Endodermal cell (in vitro differentiated cells): ENCODE measurements around the gene FKBP15. TPM values are rescaled to one million over a fixed set of nuclear protein-coding genes. Genes with fewer than 3 reads are reported as not detected.

ENCODE experiments used
- DNase-seq: peaks from one replicate; pipeline ENCODE4 v3.0.0-alpha.2; 2017
- H3K27ac ChIP-seq: 2 replicates; pipeline ENCODE4 v1.5.1; 2013; ENCODE audit warnings: mild to moderate bottlenecking, low read depth, low read length, moderate library complexity
- H3K27me3 ChIP-seq: 2 replicates; pipeline ENCODE4 v1.6.1; 2013; ENCODE audit warnings: mild to moderate bottlenecking, low read length, moderate library complexity; ENCODE audit not compliant: insufficient read depth, control insufficient read depth, poor library complexity, severe bottlenecking
- H3K36me3 ChIP-seq: 2 replicates; pipeline ENCODE4 v1.7.0; 2013; ENCODE audit warnings: mild to moderate bottlenecking, low read length, moderate library complexity; ENCODE audit not compliant: control insufficient read depth, insufficient read depth
- H3K4me1 ChIP-seq: one replicate; pipeline ENCODE4 v1.7.0; 2013; ENCODE audit warnings: low read length; ENCODE audit not compliant: control insufficient read depth, insufficient read depth
- H3K4me3 ChIP-seq: 2 replicates; pipeline ENCODE4 v1.5.1; 2013; ENCODE audit warnings: mild to moderate bottlenecking, low read length, moderate library complexity
- H3K9ac ChIP-seq: 2 replicates; pipeline ENCODE4 v1.6.1; 2013; ENCODE audit warnings: mild to moderate bottlenecking, low read length, moderate library complexity; ENCODE audit not compliant: poor library complexity, severe bottlenecking; ENCODE audit errors: extremely low read depth
- H3K9me3 ChIP-seq: 2 replicates; pipeline ENCODE4 v1.6.1; 2013; ENCODE audit warnings: mild to moderate bottlenecking, low read length, moderate library complexity; ENCODE audit not compliant: control insufficient read depth
- H3K27ac Mint-ChIP-seq: 2 replicates; pipeline ENCODE4 v1.8.0; 2020; ENCODE audit warnings: mixed read lengths
- H3K27me3 Mint-ChIP-seq: 2 replicates; pipeline ENCODE4 v1.8.0; 2021; ENCODE audit warnings: mild to moderate bottlenecking, mixed read lengths; ENCODE audit not compliant: insufficient read depth
- H3K36me3 Mint-ChIP-seq: 2 replicates; pipeline ENCODE4 v1.8.0; 2020; ENCODE audit warnings: low read depth, mixed read lengths
- H3K4me1 Mint-ChIP-seq: 2 replicates; pipeline ENCODE4 v1.8.0; 2020; ENCODE audit warnings: mixed read lengths
- H3K4me3 Mint-ChIP-seq: 2 replicates; pipeline ENCODE4 v1.8.0; 2020; ENCODE audit warnings: mild to moderate bottlenecking, moderate library complexity, mixed read lengths
- H3K9me3 Mint-ChIP-seq: 2 replicates; pipeline ENCODE4 v1.8.0; 2020; ENCODE audit warnings: mild to moderate bottlenecking, mixed read lengths
- WGBS, 2 experiments: methylation state at CpG; one replicate each; pipeline versions ENCODE4 v1.1.5 to v1.1.7; 2013; ENCODE audit warnings: missing lambda C conversion rate in 2 of 2, mixed read lengths in 1 of 2; ENCODE audit not compliant: insufficient coverage in 1 of 2, insufficient read length in 1 of 2; 5-methylcytosine and 5-hydroxymethylcytosine counted together
- total RNA-seq, 2 donors: library from RNA; stranded (reverse); fragmentation: NEBNext Ultra II Directional in 1 of 2; extraction: Animal tissue kit (Norgen Biotek cat#: 25700) in 1 of 2; gene quantifications; 2 replicates in 1 of 2; 3 replicates in 1 of 2; pipeline ENCODE4 v1.2.1, GENCODE V29; 2021
- TF ChIP-seq, protein P1 (sequence below): fragments of 200-600 bp; sonication (generic); conservative IDR thresholded peaks from 2 replicates; pipeline ENCODE4 v1.5.0; 2021; ENCODE audit warnings: antibody characterized with exemption, mild to moderate bottlenecking

The FKBP15 gene
- total RNA-seq, 2 donors from 2014 or later: 17.1 to 19.6 TPM

DNA sequence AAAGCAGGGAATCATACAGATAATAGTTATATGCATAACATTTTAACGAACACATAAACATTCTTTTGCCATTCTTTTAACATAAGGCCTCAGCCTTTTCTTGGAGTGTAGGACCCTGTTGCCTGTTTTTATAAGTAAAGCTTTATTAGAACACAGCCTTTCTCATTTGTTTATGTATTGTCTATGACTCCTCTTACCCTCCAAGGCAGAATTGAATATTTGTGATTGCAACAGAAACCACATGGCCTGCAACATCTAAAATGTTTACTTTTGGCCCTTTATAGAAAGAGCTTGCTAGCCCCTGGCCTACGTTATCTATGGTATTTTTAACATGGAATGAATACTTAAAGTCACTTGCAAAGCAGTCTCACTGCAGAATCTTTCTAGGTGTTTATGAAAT, 2.9 kb upstream of the FKBP15 start:
- WGBS, 2 experiments: 86 to 100% methylated on average over 1 to 2 of the region's 2 CpGs
- Histone ChIP-seq H3K4me3 (no peak overlapping the region), H3K27me3 (no peaks in the 10 kb centered on the region), H3K36me3 (peaks cover 9% of the 10 kb centered on the region), H3K4me1 (peaks cover 4% of the 10 kb centered on the region), H3K9ac (no peak overlapping the region), H3K27ac (no peak overlapping the region), H3K9me3 (no peaks in the 10 kb centered on the region)
- Mint-ChIP-seq H3K27me3 (no peaks in the 10 kb centered on the region), H3K27ac (no peak overlapping the region), H3K4me3 (no peak overlapping the region), H3K36me3 (no peaks in the 10 kb centered on the region), H3K4me1 (peaks cover 24% of the 10 kb centered on the region), H3K9me3 (no peaks in the 10 kb centered on the region)
- TF ChIP-seq, protein P1, sequence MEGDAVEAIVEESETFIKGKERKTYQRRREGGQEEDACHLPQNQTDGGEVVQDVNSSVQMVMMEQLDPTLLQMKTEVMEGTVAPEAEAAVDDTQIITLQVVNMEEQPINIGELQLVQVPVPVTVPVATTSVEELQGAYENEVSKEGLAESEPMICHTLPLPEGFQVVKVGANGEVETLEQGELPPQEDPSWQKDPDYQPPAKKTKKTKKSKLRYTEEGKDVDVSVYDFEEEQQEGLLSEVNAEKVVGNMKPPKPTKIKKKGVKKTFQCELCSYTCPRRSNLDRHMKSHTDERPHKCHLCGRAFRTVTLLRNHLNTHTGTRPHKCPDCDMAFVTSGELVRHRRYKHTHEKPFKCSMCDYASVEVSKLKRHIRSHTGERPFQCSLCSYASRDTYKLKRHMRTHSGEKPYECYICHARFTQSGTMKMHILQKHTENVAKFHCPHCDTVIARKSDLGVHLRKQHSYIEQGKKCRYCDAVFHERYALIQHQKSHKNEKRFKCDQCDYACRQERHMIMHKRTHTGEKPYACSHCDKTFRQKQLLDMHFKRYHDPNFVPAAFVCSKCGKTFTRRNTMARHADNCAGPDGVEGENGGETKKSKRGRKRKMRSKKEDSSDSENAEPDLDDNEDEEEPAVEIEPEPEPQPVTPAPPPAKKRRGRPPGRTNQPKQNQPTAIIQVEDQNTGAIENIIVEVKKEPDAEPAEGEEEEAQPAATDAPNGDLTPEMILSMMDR: no peak
- DNase-seq: no peak

DNA sequence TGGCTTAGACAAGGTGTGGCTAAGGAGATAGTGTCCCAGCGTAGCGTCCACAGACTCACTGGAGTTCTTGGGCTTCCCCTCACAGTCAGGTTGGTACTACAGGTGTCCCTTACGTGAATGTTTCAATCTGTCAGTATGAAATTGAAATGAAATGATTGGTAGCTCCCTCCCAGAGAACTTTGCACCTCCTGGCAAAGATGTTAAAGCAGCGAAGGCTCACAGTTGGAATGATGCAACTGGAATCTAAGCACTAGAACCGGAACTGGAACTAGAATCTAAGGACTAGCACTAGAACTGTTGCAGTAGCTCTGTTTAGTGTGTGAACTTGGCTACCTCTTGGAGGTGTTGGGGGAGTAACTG, 1.4 kb upstream of the FKBP15 start:
- H3K27me3 ChIP-seq: no peaks in the 10 kb centered on the region
- Mint-ChIP-seq H3K4me1 (peaks cover 24% of the 10 kb centered on the region), H3K27me3 (no peaks in the 10 kb centered on the region), H3K9me3 (no peaks in the 10 kb centered on the region), H3K4me3 (peak overlapping the region; percentile 96), H3K27ac (peak overlapping the region; percentile 7), H3K36me3 (no peaks in the 10 kb centered on the region)
- H3K4me3 ChIP-seq: peak overlapping the region; percentile 98
- peaks cover 4% of the 10 kb centered on the region for H3K4me1 ChIP-seq
- TF ChIP-seq, protein P1: no peak
- DNase-seq: peak; percentile 55
- H3K9me3 ChIP-seq: no peaks in the 10 kb centered on the region
- WGBS, 2 experiments: 77 to 80% methylated on average over 5 of the region's 5 CpGs
- no peak overlapping the region for H3K27ac ChIP-seq
- H3K36me3 ChIP-seq: peaks cover 9% of the 10 kb centered on the region
- peak overlapping the region; percentile 81 for H3K9ac ChIP-seq

DNA sequence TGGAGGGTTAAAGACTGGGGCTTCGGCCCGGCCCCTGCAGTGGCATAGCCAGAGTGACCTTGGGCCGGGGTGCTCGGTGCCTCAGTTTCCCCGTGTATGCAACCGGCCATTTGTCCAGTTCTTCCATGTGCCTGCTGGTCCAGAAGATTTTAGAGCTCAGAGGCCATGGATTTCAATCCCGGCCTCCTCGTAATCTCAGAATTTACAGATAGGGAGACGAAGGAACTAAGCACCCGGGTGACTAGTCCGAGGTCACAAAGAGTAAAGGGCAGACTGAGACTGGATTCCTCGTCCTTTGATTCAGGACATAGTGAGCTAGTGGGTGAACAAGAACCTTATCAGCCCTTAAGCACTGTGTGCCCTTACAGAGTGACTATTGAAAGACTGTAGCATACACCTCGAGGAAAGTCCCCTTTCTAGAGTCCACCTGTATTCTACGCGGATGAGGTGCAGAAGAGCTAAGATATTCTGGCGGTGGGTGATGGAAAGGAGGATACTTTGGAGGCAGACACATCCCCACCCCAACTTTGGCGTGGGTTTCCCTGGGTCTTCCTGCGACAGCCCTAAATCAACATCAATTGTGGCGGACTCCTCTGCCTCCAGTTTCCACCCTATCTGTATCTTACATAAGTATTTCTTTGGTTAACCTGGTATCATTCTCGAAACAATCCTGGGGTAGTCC, 864 bp upstream of the FKBP15 start:
- no peaks in the 10 kb centered on the region for H3K27me3 Mint-ChIP-seq
- H3K9me3 Mint-ChIP-seq: no peaks in the 10 kb centered on the region
- peak overlapping the region; percentile 97 for H3K27ac Mint-ChIP-seq
- Histone ChIP-seq H3K4me1 (peaks cover 4% of the 10 kb centered on the region), H3K36me3 (peaks cover 9% of the 10 kb centered on the region), H3K9me3 (no peaks in the 10 kb centered on the region), H3K27ac (no peak overlapping the region), H3K9ac (peak overlapping the region; percentile 81), H3K4me3 (peak overlapping the region; percentile 98), H3K27me3 (no peaks in the 10 kb centered on the region)
- H3K36me3 Mint-ChIP-seq: no peaks in the 10 kb centered on the region
- TF ChIP-seq, protein P1: no peak
- WGBS, 2 experiments: 13 to 16% methylated on average over 14 to 19 of the region's 20 CpGs
- no peak for DNase-seq
- H3K4me1 Mint-ChIP-seq: peaks cover 24% of the 10 kb centered on the region
- H3K4me3 Mint-ChIP-seq: peak overlapping the region; percentile 96
